HCT116 (cell line): ENCODE results near the gene FAM193A. TPM values are rescaled to one million over a fixed set of nuclear protein-coding genes. Genes with fewer than 3 reads are reported as not detected.

Experiments used
- ATAC-seq: fragments of 200-7000 bp; cut with Tn5 transposase; 2 replicates; pipeline ENCODE4 v1.9.1; 2020; ENCODE audit warnings: mild to moderate bottlenecking, moderate library complexity
- BruUV-seq: library from RNA; stranded (reverse); fragments of 400-500 nt; replicated peaks from 2 replicates; lab custom pipeline; 2021; lab: Mats Ljungman, UMichigan
- CTCF ChIA-PET: fragments of 300-600 bp; sonication (Branson Sonifier 250); formaldehyde crosslinking; loops from one replicate; lab custom pipeline; 2021; ENCODE audit warnings: antibody characterized with exemption; lab: Charles Lee
- POLR2A ChIA-PET: fragments of 300-600, 350-600 bp; sonication (Branson Sonifier 250); formaldehyde crosslinking; loops from one replicate; lab custom pipeline; 2021; ENCODE audit warnings: antibody characterized with exemption; lab: Charles Lee
- RAD21 ChIA-PET, 2 experiments: fragments of 300-600 bp; sonication (Branson Sonifier 250); formaldehyde crosslinking; loops; one replicate each; lab custom pipeline; 2023; ENCODE audit warnings: low total read pairs in 2 of 2; ENCODE audit not compliant: uncharacterized antibody in 2 of 2, unreplicated experiment in 2 of 2, low non-redundant PET in 1 of 2; lab: Charles Lee
- DNase-seq: peaks from one replicate; pipeline ENCODE4 v3.0.0-alpha.2; 2010; ENCODE audit warnings: low read depth, low spot score
- H2AFZ ChIP-seq: fragments of 200-600 bp; shearing (Covaris generic), sonication (generic); 2 replicates; pipeline ENCODE4 v1.6.1; 2017; ENCODE audit warnings: low read depth, mixed run types, mixed read lengths, antibody characterized with exemption, low read length; ENCODE audit not compliant: poor library complexity, severe bottlenecking
- H3K27ac ChIP-seq: 2 replicates; pipeline ENCODE4 v1.5.1; 2012; ENCODE audit warnings: low read depth, low read length
- H3K27me3 ChIP-seq: fragments of 200-600 bp; sonication (generic); 2 replicates; pipeline ENCODE4 v1.6.1; 2016; ENCODE audit warnings: mixed run types, low read length, mixed read lengths; ENCODE audit not compliant: insufficient read depth
- H3K36me3 ChIP-seq, 2 experiments: fragments of 200-500 bp in 1 of 2; fragments of 200-600 bp in 1 of 2; sonication (Bioruptor generic) in 1 of 2; sonication (generic) in 1 of 2; 2 replicates each; pipeline versions ENCODE4 v1.5.1 to v1.6.1; 2014 to 2016; ENCODE audit warnings: low read length in 2 of 2, inconsistent platforms in 1 of 2, mixed read lengths in 1 of 2, mixed run types in 1 of 2; ENCODE audit not compliant: insufficient read depth in 2 of 2, control insufficient read depth in 1 of 2
- H3K4me1 ChIP-seq, 2 experiments: fragments of 200-600 bp in 1 of 2; sonication (generic) in 1 of 2; 2 replicates each; pipeline versions ENCODE4 v1.5.1 to v1.6.1; 2012 to 2017; ENCODE audit warnings: low read length in 2 of 2, inconsistent platforms in 1 of 2, mild to moderate bottlenecking in 1 of 2, mixed read lengths in 1 of 2, mixed run types in 1 of 2, moderate library complexity in 1 of 2; ENCODE audit not compliant: insufficient read depth in 2 of 2, control insufficient read depth in 1 of 2
- H3K4me2 ChIP-seq: fragments of 200-600 bp; sonication (generic); 2 replicates; pipeline ENCODE4 v1.6.1; 2017; ENCODE audit warnings: mixed run types, low read length, mixed read lengths
- H3K4me3 ChIP-seq, 2 experiments: fragments of 200-600 bp in 1 of 2; sonication (generic) in 1 of 2; replicated peaks in 1 of 2; 2 replicates each; pipeline ENCODE4 v1.5.1; 2011 to 2016; ENCODE audit warnings: low read length in 2 of 2, control low read depth in 1 of 2, low read depth in 1 of 2, mild to moderate bottlenecking in 1 of 2, mixed read lengths in 1 of 2, mixed run types in 1 of 2
- H3K79me2 ChIP-seq: fragments of 200-600 bp; sonication (generic); 2 replicates; pipeline ENCODE4 v1.6.1; 2017; ENCODE audit warnings: mild to moderate bottlenecking, mixed run types, low read length, moderate library complexity, mixed read lengths; ENCODE audit not compliant: insufficient read depth
- H3K9ac ChIP-seq: fragments of 200-600 bp; sonication (generic); 2 replicates; pipeline ENCODE4 v1.6.1; 2016; ENCODE audit warnings: low read length, mixed read lengths
- H3K9me2 ChIP-seq: fragments of 200-600 bp; sonication (generic), shearing (Covaris generic); 2 replicates; pipeline ENCODE4 v1.6.1; 2017; ENCODE audit warnings: mixed run types, mild to moderate bottlenecking, moderate library complexity; ENCODE audit not compliant: insufficient read depth
- H3K9me3 ChIP-seq, 2 experiments: fragments of 200-500 bp in 1 of 2; fragments of 200-600 bp in 1 of 2; sonication (Bioruptor generic) in 1 of 2; sonication (generic) in 1 of 2; 2 replicates each; pipeline ENCODE4 v1.6.1; 2014 to 2017; ENCODE audit warnings: low read length in 2 of 2, mixed read lengths in 2 of 2, inconsistent platforms in 1 of 2, low read depth in 1 of 2, mild to moderate bottlenecking in 1 of 2, mixed run types in 1 of 2, moderate library complexity in 1 of 2; ENCODE audit not compliant: control insufficient read depth in 1 of 2, insufficient read depth in 1 of 2
- H4K20me1 ChIP-seq: fragments of 200-600 bp; sonication (generic), shearing (Covaris generic); 2 replicates; pipeline ENCODE4 v1.6.1; 2017; ENCODE audit warnings: mixed run types, mild to moderate bottlenecking, moderate library complexity; ENCODE audit not compliant: insufficient read depth
- ATF3 ChIP-seq: IDR thresholded peaks from 2 replicates; pipeline ENCODE4 v1.6.1; 2012
- CEBPB ChIP-seq: IDR thresholded peaks from 2 replicates; pipeline ENCODE4 v1.6.1; 2012; ENCODE audit warnings: low read depth
- EGR1 ChIP-seq: IDR thresholded peaks from 2 replicates; pipeline ENCODE4 v1.6.1; 2012; ENCODE audit warnings: low read depth
- EZH2phosphoT487 ChIP-seq: fragments of 200-600 bp; IDR thresholded peaks from 2 replicates; pipeline ENCODE4 v1.6.1; 2018; ENCODE audit warnings: antibody characterized with exemption, borderline replicate concordance
- FOSL1 ChIP-seq: IDR thresholded peaks from 2 replicates; pipeline ENCODE4 v1.6.1; 2012; ENCODE audit warnings: low read depth
- MAX ChIP-seq: IDR thresholded peaks from 2 replicates; pipeline ENCODE4 v1.6.1; 2012
- POLR2A ChIP-seq: IDR thresholded peaks from 2 replicates; pipeline ENCODE4 v1.7.0; 2011; ENCODE audit warnings: borderline replicate concordance; ENCODE audit not compliant: insufficient read depth, insufficient read length; ENCODE audit errors: extremely low read depth
- POLR2AphosphoS5 ChIP-seq: IDR thresholded peaks from 2 replicates; pipeline ENCODE4 v1.6.1; 2011; ENCODE audit warnings: mild to moderate bottlenecking, low read depth, low read length, moderate library complexity
- RAD21 ChIP-seq: IDR thresholded peaks from 2 replicates; pipeline ENCODE4 v1.6.1; 2012; ENCODE audit warnings: low read depth, mild to moderate bottlenecking
- SRF ChIP-seq: IDR thresholded peaks from 2 replicates; pipeline ENCODE4 v1.6.1; 2012; ENCODE audit warnings: low read depth
- ZFX ChIP-seq: fragments of 450-650 bp; IDR thresholded peaks from 2 replicates; pipeline ENCODE4 v1.6.1; 2017
- ZNF274 ChIP-seq: fragments of 200-500 bp; sonication (Bioruptor generic); IDR thresholded peaks from 2 replicates; pipeline ENCODE4 v1.6.1; 2014; ENCODE audit warnings: mild to moderate bottlenecking, low read depth, low read length, inconsistent platforms
- intact Hi-C: fragments of 100-400 bp; cut with micrococcal nuclease; formaldehyde crosslinking; loops from 2 replicates; pipeline ENCODE4 v1.10.0; 2022
- total RNA-seq: library from RNA; stranded (reverse); gene quantifications from one replicate; pipeline ENCODE4 v1.2.1, GENCODE V29; 2021; ENCODE audit not compliant: unreplicated experiment
- TF ChIP-seq, protein P1 (sequence below): IDR thresholded peaks from 2 replicates; pipeline ENCODE4 v1.6.1; 2011; ENCODE audit warnings: mild to moderate bottlenecking, low read length, moderate library complexity; ENCODE audit not compliant: insufficient replicate concordance; ENCODE audit errors: extremely low read depth

The FAM193A gene
- total RNA-seq, 1 experiment from 2014 or later = 15.7 TPM

DNA sequence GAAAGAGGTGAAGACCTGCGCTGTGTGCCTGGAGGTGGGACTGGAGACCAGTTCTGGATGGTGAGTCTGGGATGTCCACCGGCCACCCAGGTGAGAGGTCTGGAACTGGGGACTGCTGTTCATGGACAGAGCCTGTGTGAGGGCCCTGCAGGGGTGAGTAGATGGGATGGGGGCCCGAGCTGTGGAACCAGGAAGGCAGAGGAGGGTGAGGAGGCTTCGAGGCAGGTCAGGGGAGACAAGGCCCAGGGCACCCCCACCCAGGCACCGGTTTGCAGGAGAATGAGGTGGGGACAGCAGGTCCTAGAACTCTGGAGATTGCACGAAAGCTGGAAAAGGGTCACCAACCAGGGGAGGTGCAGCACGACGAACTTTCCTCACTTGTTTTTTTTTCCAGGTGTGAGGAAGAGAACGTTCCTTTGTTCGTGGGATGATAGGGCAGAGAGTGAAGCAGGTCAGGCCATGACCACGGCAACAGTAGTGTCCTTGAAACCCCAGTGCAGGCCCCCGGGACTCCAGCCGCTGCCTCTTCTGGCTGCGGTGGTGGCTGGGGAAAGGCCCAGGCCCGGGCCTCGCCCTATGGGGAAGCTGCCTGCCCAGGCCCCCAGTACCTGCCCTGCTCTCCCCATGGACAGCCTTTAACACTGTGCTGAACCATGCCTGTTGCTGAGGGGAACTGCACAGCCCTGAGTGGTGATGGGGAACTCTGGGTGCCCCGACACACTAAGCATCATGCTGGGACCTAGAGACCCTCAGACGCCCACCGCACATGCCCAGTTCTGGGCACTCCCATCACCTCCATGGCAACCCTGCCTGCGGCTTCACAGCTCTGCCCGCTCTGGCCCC is 196.8 kb downstream of the FAM193A start:
- no peaks in the 10 kb centered on the region for H3K27me3 ChIP-seq
- no peaks in the 10 kb centered on the region for H3K9me3 ChIP-seq
- no peaks in the 10 kb centered on the region for H4K20me1 ChIP-seq
- H3K9ac ChIP-seq = no peak overlapping the region
- ATAC-seq (no peak), DNase-seq (no peak)
- H3K4me1 ChIP-seq = no peaks in the 10 kb centered on the region
- RAD21 ChIA-PET = no interaction called here
- no peak overlapping the region for H2AFZ ChIP-seq
- no peaks in the 10 kb centered on the region for H3K79me2 ChIP-seq
- H3K4me2 ChIP-seq = no peak overlapping the region
- no TSS peak for BruUV-seq
- POLR2A ChIA-PET = no interaction called here
- no peak overlapping the region for H3K4me3 ChIP-seq
- CTCF ChIA-PET = no interaction called here
- intact Hi-C loops = no loop called here
- H3K27ac ChIP-seq = no peak overlapping the region
- TF ChIP-seq SRF = no peak
- TF ChIP-seq FOSL1 = no peak
- no peak for TF ChIP-seq POLR2A
- TF ChIP-seq MAX = no peak
- TF ChIP-seq EGR1 = no peak
- TF ChIP-seq, protein P1, sequence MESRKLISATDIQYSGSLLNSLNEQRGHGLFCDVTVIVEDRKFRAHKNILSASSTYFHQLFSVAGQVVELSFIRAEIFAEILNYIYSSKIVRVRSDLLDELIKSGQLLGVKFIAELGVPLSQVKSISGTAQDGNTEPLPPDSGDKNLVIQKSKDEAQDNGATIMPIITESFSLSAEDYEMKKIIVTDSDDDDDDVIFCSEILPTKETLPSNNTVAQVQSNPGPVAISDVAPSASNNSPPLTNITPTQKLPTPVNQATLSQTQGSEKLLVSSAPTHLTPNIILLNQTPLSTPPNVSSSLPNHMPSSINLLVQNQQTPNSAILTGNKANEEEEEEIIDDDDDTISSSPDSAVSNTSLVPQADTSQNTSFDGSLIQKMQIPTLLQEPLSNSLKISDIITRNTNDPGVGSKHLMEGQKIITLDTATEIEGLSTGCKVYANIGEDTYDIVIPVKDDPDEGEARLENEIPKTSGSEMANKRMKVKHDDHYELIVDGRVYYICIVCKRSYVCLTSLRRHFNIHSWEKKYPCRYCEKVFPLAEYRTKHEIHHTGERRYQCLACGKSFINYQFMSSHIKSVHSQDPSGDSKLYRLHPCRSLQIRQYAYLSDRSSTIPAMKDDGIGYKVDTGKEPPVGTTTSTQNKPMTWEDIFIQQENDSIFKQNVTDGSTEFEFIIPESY = no peak
- no peak for TF ChIP-seq EZH2phosphoT487
- TF ChIP-seq RAD21 = no peak
- TF ChIP-seq CEBPB = no peak
- no peak for TF ChIP-seq ZNF274
- no peak for TF ChIP-seq ZFX
- TF ChIP-seq ATF3 = no peak
- TF ChIP-seq POLR2AphosphoS5 = no peak
- TF ChIP-seq, all 23 proteins: peak for 0
- Histone ChIP-seq H3K9me2 (no peaks in the 10 kb centered on the region), H3K36me3 (peaks cover 5 to 9% of the 10 kb centered on the region in 2 experiments; a peak in 3 of 4 replicates)
